Measurements from ENCODE around the gene CCDC13.

CCDC13 gene

DNA sequence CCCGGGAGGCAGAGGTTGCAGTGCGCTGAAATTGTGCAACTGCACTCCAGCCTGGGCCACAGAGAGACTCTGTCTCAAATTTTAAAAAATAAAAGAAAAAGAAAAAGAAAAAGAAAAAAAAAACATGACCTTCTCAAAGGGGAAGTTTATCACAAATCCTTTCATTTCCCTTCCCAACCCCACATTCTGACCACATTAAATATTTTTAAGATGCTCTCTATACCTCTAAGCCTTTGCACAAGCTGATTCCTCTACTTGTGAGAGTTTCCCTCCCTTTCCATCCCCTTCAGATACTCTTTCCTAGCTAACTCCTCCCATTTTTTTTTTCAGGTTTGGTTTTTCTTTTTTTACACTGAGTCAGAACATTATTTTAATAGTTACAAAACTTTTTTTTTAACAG lies 27.2 kb upstream of the CCDC13 start:
- DNase-seq, result no peak

GRCh38 chr3:42799376-42799775 lies 26.3 kb upstream of the CCDC13 start:
- no peak for DNase-seq

- DNase-seq, result no peak
These were observed 23.4 kb upstream of the CCDC13 start for GRCh38 chr3:42796332-42796885.

DNA sequence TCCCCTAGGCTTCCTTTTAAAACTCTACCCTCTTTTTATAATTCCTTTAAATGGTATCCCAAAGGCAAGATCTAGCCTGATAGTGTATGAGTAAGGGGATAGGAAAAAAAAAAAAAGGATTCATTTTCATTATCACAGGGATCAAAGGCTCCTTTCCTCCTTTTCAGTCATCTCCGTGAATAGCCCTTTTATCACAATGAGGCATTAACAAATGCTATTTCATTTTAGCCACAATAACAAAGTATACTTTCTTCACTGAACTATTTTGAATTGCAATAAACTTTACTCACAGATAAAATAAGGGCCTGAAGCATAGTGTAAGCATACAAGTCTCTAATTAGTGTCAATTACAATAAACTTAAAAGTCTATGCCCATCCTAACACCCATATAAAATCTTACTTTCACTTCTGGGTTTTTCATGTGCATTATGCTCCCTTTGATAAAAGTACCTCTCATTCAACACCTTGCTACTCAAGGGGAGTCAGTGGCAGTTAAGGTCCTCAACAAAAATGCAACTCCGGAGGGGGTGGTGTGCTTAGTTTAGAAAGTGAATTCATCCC lies 22.6 kb upstream of the CCDC13 start:
- no peak for DNase-seq

GRCh38 chr3:42790714-42791229 lies 17.7 kb upstream of the CCDC13 start:
- no peak for DNase-seq

- no peak for DNase-seq
These were observed 13.6 kb upstream of the CCDC13 start for GRCh38 chr3:42786631-42787030.

DNA sequence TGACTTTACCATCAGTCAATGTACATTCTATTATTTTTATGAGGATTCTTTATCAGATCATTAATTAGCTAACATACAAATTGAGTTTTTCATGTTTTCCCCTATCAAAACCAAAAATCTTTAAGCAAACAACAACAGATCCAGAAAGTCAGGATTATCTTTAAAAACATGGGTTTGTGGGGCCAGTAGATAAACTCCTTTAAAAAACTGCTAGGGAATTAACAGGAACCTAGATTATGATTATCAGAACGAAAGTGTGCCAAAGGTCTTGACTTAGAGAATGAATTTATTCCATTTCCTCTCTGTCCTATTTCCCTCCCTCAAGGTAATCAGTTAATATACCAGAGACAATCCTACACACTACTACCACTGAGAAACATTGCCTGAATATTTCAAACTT lies 13.2 kb upstream of the CCDC13 start:
- no peak for DNase-seq

- peak in 3 of 51 donors; percentile 10 to 65 (median 30) for DNase-seq
These were observed 8.0 kb upstream of the CCDC13 start for GRCh38 chr3:42780892-42781700.

DNA sequence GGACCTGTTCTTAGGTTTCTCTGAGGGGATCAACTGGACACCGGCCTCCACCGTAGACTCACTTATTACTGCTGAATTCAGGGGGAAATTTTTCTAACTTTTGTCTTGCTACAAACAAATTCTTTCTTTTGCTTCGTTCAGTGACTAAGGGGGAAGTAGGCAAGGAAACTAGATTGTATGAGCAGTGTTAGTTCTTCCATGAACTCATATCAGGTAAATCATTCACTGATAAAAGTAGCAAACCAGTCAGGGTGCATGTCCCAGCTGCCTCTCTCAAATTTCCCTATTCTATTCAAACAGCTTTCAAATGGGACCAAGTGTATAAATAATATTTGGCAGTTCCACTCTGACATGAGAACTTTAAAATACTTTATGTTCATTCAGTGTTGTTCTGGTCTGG lies 7.3 kb upstream of the CCDC13 start:
- no peak for DNase-seq

GRCh38 chr3:42778644-42779043 lies 5.6 kb upstream of the CCDC13 start:
- no peak for DNase-seq

DNA sequence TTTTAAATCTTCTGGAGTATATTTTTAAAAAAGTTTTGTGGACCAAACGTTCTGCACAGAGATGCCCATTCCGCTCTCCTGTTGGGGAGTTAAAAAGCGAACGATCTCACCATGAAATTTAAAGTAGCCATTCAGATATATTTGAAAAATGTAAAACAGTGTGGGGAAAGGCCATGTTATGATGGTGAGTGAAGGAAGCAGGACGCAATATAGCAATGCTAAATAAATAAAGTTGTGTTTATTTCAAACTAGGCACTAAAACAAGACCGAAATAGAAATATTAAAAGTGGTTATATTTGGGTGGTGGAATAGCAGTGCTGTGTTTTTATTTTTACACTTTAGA lies 327 bp upstream of the CCDC13 start:
- no peak for DNase-seq

DNA sequence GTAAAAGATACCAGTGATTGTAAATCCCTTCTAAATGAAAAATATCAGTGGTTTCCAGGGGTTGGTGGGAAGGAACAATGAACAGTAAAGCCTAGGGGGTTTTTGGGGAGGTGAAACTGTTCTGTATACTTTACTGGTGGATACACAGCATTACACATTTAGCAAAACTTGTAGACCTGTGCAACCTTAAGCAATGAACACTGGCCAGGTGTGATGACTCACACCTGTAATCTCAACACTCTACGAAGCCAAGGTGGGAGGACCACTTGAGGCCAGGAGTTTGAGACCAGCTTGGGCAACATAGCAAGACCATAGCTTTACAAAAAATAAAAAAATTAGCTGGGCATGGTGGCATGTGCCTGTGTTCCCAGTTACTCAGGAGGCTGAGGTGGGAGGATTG lies 1.8 kb downstream of the CCDC13 start:
- no peak for DNase-seq

- DNase-seq, result no peak
These were observed 3.4 kb downstream of the CCDC13 start for GRCh38 chr3:42769477-42770131.

- no peak for DNase-seq
These were observed 8.3 kb downstream of the CCDC13 start for GRCh38 chr3:42764561-42765295.

- DNase-seq, result no peak
These were observed 8.9 kb downstream of the CCDC13 start for GRCh38 chr3:42764115-42764514.

- DNase-seq, result peak in 2 of 51 donors; percentile 10 to 15
These were observed 10.0 kb downstream of the CCDC13 start for GRCh38 chr3:42763021-42763420.

DNA sequence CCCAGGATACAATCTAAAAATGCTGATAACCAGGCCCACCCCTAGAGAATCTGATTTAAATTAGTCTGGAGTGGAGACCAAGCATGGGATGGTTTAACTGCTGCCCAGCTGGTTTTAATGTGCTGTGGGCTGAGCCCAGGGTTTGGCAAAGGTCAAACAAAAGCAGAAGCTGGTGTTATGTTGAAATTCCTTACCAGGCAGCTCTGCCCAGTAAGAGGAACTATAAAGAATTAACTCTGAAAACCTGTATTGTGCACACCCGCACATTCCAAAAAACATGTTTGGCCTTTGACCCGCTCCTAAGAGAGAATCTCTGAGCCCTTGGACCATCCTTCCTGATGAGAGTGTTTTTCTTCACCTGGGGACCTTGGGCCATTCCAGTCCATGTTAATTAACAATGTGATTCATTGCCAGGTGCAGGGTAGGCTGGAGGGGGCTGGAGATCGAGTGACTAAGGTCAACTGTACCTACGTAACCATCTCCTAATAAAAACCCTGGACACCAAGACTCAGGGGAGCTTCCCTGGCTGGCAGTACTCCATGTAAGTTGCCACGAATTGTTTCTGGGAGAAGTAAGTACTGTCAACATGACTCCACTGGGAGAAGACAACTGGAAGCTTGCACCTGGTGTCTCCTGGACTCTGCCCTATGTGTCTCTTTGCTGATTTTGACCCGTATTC lies 10.9 kb downstream of the CCDC13 start:
- DNase-seq, result no peak

- no peak for DNase-seq
These were observed 14.9 kb downstream of the CCDC13 start for GRCh38 chr3:42758126-42758525.

GRCh38 chr3:42756681-42757213 lies 16.3 kb downstream of the CCDC13 start:
- no peak for DNase-seq

- peak in 14 of 51 donors; percentile 22 to 45 (median 36) for DNase-seq
These were observed 17.1 kb downstream of the CCDC13 start for GRCh38 chr3:42755681-42756578.

Data from hypothalamus (tissue), 51 donors.